SK-N-SH (cell line): ENCODE measurements around the gene PDE9A.

Experiments
- EZH2phosphoT487 ChIP-seq: fragments of 200-600 bp; sonication (generic); IDR thresholded peaks from 2 replicates; pipeline ENCODE4 v1.6.1; 2017; ENCODE audit warnings: low read depth, mixed run types, mild to moderate bottlenecking, antibody characterized with exemption, moderate library complexity, borderline replicate concordance
- MAX ChIP-seq: IDR thresholded peaks from 2 replicates; pipeline ENCODE4 v1.4.0; 2012; ENCODE audit warnings: low read depth
- SIN3A ChIP-seq: IDR thresholded peaks from 2 replicates; pipeline ENCODE4 v1.6.1; 2012; ENCODE audit warnings: low read depth, mild to moderate bottlenecking, low read length, moderate library complexity, borderline replicate concordance
- SMC3 ChIP-seq: IDR thresholded peaks from 2 replicates; pipeline ENCODE4 v1.6.1; 2012; ENCODE audit warnings: low read depth, low read length, improper control_type of control experiment
- YY1 ChIP-seq: IDR thresholded peaks from 2 replicates; pipeline ENCODE4 v1.4.0; 2012; ENCODE audit warnings: low read depth, mild to moderate bottlenecking
- TF ChIP-seq, protein P1 (sequence below): fragments of 200-600 bp; sonication (generic); IDR thresholded peaks from 2 replicates; pipeline ENCODE4 v1.6.1; 2017; ENCODE audit warnings: antibody characterized with exemption, mild to moderate bottlenecking, moderate library complexity

- TF ChIP-seq EZH2phosphoT487 = no peak
- no peak for TF ChIP-seq SMC3
- TF ChIP-seq MAX = no peak
- TF ChIP-seq, protein P1, sequence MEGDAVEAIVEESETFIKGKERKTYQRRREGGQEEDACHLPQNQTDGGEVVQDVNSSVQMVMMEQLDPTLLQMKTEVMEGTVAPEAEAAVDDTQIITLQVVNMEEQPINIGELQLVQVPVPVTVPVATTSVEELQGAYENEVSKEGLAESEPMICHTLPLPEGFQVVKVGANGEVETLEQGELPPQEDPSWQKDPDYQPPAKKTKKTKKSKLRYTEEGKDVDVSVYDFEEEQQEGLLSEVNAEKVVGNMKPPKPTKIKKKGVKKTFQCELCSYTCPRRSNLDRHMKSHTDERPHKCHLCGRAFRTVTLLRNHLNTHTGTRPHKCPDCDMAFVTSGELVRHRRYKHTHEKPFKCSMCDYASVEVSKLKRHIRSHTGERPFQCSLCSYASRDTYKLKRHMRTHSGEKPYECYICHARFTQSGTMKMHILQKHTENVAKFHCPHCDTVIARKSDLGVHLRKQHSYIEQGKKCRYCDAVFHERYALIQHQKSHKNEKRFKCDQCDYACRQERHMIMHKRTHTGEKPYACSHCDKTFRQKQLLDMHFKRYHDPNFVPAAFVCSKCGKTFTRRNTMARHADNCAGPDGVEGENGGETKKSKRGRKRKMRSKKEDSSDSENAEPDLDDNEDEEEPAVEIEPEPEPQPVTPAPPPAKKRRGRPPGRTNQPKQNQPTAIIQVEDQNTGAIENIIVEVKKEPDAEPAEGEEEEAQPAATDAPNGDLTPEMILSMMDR = no peak
- TF ChIP-seq SIN3A = no peak
- TF ChIP-seq YY1 = no peak
Observed at GRCh38 chr21:42770717-42771502, 117.5 kb downstream of the PDE9A start.
